Hepatocyte (in vitro differentiated cells): Measurements from ENCODE around the gene CHRNA7.

Experiments used
- CTCF ChIP-seq: fragments of 200-600 bp; sonication (generic); IDR thresholded peaks from 2 replicates; pipeline ENCODE4 v1.5.1; 2016; ENCODE audit warnings: antibody characterized with exemption, mild to moderate bottlenecking; ENCODE audit not compliant: poor library complexity
- EZH2 ChIP-seq: fragments of 200-600 bp; sonication (generic); IDR thresholded peaks from 2 replicates; pipeline ENCODE4 v1.6.1; 2016; ENCODE audit warnings: antibody characterized with exemption, mild to moderate bottlenecking, borderline replicate concordance

GRCh38 chr15:32152574-32152973 lies 122.3 kb downstream of the CHRNA7 start:
- TF ChIP-seq CTCF (no peak), EZH2 (no peak)
